ENCODE results near the gene LRRC8B.

Gene LRRC8B

GRCh38 chr1:89633800-89634625 is 109.4 kb downstream of the LRRC8B start:
- DNase-seq (ENCODE audit: low read depth), result peak; percentile 10

- no peak for DNase-seq (ENCODE audit: low read depth)
Observed at GRCh38 chr1:89635825-89636815, 111.5 kb downstream of the LRRC8B start.

GRCh38 chr1:89637496-89637895 is 112.9 kb downstream of the LRRC8B start:
- DNase-seq (ENCODE audit: low read depth), result no peak

GRCh38 chr1:89640440-89640839 is 115.8 kb downstream of the LRRC8B start:
- DNase-seq (ENCODE audit: low read depth), result no peak

GRCh38 chr1:89641781-89642180 is 117.2 kb downstream of the LRRC8B start:
- no peak for DNase-seq (ENCODE audit: low read depth)

- no peak for DNase-seq (ENCODE audit: low read depth)
Observed at GRCh38 chr1:89643577-89643976, 118.9 kb downstream of the LRRC8B start.

GRCh38 chr1:89644119-89644814 is 119.6 kb downstream of the LRRC8B start:
- DNase-seq (ENCODE audit: low read depth), result no peak

GRCh38 chr1:89646259-89646658 is 121.6 kb downstream of the LRRC8B start:
- no peak for DNase-seq (ENCODE audit: low read depth)

All from activated T-helper 9 cell treated with anti-CD3 and anti-CD28 coated beads, Interleukin-2, amount 50 U/mL, for 16 hours (primary cell).